Kidney glomerular epithelial cell (primary cell): ENCODE measurements around the gene ATN1.
"Not testable (repeated sequence)": the region's sequence is repeated elsewhere in the genome, so short reads cannot be mapped to it uniquely, and the experiment has no call there.

Experiments
- DNase-seq: peaks from one replicate; lab custom pipeline; 2025; lab: John Stamatoyannopoulos, UW

Gene ATN1, protein sequence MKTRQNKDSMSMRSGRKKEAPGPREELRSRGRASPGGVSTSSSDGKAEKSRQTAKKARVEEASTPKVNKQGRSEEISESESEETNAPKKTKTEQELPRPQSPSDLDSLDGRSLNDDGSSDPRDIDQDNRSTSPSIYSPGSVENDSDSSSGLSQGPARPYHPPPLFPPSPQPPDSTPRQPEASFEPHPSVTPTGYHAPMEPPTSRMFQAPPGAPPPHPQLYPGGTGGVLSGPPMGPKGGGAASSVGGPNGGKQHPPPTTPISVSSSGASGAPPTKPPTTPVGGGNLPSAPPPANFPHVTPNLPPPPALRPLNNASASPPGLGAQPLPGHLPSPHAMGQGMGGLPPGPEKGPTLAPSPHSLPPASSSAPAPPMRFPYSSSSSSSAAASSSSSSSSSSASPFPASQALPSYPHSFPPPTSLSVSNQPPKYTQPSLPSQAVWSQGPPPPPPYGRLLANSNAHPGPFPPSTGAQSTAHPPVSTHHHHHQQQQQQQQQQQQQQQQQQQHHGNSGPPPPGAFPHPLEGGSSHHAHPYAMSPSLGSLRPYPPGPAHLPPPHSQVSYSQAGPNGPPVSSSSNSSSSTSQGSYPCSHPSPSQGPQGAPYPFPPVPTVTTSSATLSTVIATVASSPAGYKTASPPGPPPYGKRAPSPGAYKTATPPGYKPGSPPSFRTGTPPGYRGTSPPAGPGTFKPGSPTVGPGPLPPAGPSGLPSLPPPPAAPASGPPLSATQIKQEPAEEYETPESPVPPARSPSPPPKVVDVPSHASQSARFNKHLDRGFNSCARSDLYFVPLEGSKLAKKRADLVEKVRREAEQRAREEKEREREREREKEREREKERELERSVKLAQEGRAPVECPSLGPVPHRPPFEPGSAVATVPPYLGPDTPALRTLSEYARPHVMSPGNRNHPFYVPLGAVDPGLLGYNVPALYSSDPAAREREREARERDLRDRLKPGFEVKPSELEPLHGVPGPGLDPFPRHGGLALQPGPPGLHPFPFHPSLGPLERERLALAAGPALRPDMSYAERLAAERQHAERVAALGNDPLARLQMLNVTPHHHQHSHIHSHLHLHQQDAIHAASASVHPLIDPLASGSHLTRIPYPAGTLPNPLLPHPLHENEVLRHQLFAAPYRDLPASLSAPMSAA (N-terminal part only)

DNA sequence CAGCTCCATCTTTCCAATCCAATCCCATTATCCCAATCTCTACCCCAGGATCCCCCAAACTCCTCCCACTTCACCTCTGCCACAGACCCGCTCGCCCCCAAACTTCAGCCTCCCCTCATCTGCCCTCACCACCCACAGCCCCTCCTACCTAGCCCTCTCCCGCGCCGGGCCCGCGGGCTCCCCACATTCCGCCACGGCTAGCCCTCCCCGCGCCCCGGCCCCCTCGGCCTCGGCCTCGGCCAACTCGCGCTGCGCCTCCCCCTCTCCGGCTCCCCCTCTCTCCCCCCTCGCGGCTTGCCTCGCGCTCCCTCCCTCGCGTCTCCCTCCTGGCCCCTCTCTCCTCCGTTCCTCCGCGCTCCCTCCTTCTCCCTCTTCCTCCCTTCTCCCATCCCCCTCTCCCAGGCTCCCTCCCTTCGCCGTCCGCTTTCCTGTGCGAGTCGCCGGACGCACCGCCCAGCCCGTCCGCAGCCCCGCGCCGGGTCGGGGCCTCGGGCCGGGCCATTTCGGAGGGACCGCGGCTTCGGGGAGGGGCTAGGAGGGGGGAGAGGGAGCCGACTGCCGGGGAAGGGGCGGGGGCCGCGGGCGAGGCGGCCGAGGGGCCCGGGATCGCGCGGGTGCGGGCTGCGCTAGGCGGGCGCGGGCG, at the start of gene ATN1:
Gene ATN1, plus strand, starts transcription at position 581 of the 643 bp plus-strand sequence. CDS start 6,043 bp downstream, outside the sequence.
- peak; percentile 38 for DNase-seq

DNA sequence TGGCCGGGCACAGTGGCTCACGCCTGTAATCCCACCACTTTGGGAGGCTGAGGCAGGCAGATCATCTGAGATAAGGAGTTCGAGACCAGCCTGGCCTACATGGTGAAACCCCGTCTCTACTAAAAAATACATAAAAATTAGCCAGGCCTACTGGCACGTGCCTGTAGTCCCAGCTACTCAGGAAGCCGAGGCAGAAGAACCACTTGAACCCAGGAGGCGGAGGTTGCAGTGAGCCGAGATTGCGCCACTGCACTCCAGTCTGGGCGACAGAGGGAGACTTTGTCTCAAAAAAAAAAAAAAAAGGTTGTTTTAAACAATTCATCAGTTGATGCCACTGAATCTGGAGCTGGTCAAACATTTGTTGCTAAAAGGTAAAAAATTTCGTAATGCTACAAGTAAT, 47.9 kb upstream of the ATN1 start:
- not testable (repeated sequence) for DNase-seq

DNA sequence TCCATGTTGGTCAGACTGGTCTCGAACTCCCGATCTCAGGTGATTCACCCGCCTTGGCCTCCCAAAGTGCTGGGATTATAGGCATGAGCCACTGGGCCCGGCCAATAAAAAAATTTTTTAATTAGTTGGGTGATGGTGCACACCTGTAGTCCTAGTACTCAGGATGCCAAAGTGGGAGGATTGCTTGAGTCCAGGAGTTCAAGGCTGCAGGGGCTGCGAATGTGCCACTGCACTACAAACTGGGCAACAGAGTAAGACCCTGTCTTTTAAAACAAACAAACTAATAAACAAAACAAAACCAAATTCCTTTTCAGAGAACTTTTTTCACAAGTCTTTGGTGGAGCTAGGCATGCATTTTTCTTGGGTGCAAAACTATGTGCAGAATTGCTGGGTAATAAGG, 44.5 kb upstream of the ATN1 start:
- no peak for DNase-seq

DNA sequence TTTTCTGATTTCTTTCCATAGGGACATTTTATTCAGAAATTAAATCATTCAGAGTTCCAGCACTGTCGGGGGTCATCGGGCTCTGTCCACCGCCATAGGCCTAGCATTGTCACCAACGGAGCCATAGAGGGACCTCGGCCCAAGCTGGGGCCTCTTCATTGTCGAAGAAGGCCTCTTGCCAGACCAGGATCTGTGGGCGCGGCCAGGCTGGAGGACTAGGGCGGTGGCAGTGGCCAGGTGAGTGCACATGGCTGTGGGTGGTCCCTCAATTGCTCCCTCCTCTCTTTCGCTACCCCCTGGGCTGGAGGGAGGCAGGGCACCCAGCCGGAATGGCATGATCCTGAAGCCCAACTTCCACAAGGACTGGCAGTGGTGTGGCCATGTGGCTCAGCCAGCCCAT, 44.1 kb upstream of the ATN1 start:
- DNase-seq = no peak

DNA sequence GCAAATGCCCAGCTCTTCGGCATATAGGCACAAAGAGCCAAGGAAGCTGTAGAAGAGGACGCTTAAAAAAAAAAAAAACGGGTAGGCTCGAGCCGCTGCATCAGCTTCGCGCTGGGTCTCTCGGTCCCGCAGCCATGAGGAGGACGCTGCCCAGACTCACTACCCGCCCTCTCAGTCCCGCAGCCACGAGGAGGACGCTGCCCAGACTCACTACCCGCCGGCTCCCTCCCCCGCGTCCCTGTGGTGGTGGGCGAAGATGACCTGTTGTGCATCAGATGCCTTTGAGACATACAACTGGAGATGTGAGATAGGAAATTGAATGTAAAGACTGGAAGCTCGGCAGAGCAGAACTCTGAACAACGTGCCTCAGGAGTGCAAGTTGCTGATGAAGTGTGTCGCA, 43.2 kb upstream of the ATN1 start:
- DNase-seq = no peak

DNA sequence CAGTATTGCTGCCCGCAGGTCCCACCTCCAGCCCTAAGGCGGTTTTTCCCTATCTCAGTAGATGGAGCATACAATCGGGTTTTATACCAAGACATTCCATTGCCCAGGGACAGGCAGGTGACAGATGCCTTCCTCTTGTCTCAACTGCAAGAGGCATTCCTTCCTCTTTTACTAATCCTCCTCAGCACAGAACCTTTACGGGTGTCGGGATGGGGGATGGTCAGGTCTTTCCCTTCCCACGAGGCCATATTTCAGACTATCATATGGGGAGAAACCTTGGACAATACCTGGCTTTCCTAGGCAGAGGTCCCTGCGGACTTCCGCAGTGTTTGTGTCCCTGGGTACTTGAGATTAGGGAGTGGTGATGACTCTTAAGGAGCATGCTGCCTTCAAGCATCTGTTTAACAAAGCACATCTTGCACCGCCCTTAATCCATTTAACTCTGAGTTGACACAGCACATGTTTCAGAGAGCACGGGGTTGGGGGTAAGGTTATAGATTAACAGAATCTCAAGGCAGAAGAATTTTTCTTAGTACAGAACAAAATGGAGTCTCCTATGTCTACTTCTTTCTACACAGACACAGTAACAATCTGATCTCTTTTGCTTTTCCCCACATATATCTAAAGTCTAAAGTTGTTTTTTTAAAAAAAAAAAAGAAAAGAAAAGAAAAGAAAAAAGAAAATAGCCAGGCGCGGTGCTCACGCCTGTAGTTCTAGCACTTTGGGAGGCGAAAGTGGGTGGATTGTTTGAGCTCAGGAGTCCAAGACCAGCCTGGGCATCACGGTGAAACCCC, 41.4 kb upstream of the ATN1 start:
- not testable (repeated sequence) for DNase-seq

DNA sequence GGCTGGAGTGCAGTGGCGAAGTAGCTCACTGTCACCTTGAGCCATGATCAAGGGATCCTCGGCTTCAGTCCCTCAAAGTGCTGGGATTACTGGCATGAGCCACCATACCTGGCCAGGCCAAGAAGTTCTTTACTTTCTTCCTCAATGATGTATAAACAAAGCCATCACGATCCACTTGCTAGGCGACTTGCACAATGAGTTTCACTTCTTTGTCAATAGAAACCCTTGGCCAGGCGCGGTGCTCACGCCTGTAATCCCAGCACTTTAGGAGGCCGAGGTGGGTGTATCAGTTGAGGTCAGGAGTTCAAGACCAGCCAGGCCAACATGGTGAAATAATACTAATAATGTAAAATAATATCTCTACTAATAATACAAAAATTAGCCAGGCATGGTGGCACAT, 40.3 kb upstream of the ATN1 start:
- no peak for DNase-seq

DNA sequence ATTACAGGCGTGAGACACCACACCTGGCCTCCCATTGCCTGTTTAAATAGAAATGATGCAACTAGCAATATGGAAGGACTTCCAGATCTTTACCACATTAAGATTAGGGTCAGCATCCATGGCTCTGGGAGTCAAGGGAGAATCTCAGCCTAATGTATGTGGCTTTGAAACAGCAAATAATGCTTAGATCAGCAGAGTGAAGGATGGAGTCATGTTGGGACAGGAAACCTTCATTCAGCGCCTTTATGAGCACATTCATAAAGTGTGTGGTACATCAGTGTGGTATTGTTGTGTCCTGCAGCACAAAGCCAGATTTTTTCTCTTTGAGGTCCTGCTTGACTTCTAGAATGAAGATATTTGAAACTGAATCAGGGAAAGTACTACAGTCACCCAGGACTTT, 39.4 kb upstream of the ATN1 start:
- DNase-seq = no peak

DNA sequence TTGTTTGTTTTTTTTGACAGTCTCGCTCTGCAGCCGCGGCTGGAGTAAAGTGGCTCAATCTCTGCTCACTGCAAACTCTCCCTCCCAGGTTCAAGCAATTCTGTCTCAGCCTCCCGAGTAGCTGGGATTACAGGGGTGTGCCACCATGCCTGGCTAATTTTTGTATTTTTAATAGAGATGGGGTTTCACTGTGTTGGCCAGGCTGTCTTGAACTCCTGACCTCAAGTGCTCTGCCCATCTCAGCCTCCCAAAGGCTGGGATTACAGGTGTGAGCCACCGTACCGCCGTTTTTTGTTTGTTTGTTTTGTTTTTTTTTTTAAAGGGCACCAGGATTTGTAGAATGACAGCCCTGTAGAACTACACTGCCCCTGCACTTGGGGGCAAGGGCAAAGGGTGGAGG, 39.0 kb upstream of the ATN1 start:
- not testable (repeated sequence) for DNase-seq

DNA sequence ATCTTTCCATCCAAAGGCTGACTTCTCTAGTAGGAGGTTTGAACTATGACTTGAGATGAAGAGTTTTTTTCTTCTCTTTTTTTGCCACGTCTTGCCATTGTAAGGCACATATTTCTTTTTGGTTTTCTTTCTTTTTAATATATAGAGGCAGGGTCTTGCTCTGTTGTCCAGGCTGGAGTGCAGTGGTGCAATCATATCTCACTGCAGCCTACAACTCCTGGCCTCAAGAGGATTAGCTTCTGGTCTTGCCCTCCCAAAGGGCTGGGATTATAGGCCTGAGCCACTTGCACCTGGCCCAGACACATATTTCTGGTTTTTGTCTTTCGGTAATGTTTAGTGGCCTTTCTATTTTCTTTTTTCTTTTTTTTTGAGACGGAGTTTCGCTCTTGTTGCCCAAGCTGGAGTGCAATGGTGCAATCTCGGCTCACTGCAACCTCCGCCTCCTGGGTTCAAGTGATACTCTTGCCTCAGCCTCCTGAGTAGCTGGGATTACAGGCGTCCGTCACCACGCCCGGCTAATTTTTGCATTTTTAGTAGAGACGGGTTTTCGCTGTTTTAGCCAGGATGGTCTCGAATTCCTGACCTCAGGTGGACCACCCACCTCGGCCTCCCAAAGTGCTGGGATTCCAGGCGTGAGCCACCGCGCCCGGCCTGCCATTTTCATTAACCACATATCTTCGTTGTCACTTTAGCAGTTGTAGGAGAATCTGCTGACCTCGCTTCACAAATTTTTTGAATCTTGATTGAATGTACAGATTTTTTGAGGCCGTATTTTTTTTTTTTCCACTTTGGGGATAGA, 37.8 kb upstream of the ATN1 start:
- DNase-seq = not testable (repeated sequence)

DNA sequence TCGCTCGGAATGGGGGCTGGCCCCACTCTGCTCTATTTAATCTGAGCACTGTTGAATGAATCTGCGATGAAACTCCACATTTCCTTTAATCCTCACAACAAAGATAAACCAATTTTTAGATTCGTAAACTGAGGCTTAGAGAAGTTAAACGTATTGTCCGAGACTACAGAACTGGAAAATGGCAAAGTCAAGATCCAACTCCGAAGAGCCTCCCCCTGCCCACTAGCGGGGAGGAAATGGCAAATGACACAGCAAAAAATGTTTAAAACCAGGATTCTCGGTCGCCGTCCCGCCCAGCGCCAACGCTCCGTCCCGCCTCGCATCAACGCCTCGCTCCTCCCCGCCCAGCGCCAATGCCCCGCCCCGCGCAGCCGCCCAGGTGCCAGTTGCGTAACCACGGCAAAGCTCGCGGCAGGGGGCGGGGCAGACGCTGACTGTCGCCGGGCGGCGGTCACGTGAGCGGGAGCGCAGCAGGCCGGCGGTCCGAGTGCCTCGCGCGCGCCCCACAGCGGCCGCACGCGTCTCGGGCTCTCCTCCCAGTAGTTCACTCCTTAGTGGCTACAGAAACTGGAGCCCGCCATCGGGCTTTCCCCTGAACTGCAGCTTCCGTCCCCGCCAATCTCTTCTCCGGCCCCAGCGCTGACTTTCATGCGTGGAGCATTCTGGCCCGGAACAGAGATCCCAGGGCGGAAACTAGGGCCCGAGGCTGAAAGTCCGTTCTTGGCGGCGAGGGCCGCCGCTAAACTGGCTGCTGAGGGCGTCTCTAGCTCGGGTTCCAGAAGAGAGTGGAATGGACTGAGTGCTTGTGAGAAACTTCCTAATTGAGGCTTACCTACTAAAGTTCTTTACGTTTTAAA, 36.7 kb upstream of the ATN1 start:
- DNase-seq = peak; percentile 93

DNA sequence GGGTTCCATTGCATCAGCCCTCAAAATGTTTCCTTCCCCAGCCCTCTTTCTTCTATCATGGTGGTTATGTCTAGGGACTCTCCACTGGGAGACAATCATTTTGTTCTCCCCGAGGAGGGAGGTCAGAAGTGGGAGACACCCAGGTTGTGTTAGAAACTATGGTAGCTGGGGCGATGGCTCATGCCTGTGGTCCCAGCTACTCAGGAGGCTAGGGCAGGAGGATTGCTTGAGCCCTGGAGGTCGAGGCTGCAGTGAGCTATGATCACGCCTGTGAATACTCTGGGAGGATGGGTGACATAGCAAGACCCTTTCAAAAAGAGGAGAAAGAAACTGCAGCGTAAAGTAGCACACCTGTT, 36.1 kb upstream of the ATN1 start:
- DNase-seq = no peak

DNA sequence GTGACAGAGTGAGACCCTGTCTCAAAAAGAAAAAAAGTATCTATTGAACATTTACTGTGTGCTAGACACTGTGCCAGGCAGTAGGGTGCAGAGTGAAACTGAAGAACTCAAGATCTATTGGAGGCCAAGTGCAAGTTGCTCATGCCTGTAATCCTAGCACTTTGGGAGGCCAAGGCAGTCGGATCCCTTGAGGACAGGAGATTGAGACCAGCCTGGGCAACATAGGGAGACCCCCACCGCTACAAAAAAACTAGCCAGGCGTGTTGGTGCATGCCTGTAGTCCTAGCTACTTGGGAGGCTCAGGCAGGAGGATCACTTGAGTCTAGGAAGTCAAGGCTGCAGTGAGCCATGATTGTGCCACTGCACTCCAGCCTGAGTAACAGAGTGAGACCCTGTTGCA, 35.1 kb upstream of the ATN1 start:
- not testable (repeated sequence) for DNase-seq

DNA sequence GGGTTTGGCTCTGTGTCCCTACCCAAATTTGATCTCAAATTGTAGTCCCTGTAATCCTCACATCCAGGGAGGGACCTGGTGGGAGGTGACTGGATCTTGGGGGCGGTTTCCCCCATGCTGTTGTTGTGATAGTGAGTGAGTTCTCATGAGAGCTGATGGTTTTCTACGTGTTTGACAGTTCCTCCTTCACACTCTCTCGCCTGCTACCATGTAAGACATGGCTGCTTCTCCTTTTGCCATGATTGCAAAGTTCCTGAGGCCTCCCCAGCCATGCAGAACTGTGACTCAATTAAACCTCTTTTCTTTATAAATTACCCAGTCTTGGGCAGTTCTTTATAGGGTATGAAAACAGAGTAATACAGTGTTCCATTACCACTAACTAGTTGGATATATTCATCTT, 33.4 kb upstream of the ATN1 start:
- no peak for DNase-seq

DNA sequence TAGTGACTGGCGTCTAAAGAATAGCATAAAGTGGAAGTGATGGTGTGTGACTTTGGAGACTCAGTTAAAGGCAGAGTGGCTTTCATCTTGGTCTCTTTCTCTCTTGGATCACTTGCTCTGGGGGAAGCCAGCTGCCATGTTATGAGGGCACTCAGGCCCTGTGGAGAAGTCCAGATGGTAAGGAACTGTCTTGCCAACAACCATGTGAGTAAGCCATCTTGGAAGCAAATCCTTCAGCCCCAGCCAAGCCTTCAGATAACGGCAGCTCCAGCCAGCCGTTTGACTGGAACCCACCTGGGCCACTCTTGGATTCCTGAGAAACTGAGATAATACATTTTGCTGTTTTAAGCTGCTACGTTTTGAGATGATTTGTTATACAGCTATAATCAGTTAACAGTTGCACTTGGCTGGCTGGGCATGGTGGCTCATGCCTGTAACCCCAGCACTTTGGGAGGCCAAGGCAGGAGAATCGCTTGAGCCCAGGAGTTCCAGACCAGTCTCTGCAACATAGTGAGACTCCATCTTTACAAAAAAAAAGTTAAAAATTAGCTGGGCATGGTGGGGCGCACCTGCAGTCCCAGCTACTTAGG, 30.8 kb upstream of the ATN1 start:
- no peak for DNase-seq

DNA sequence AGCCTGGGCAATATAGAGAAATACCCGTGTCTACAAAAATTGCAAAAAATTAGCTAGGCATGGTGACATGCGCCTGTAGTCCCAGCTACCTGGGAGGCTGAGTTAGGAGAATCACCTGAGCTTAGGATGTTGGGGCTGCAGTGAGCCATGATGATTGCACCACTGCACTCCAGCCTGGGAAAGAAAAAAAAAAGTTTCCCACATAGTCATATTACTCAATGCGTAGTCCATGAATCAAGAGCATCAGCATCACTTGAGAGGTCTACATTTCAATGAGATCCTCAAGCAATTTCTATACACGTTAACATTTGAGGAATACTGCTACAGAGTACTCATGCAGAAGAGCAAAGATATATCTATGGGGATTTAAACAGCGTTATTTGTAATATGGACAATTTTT, 28.3 kb upstream of the ATN1 start:
- no peak for DNase-seq

DNA sequence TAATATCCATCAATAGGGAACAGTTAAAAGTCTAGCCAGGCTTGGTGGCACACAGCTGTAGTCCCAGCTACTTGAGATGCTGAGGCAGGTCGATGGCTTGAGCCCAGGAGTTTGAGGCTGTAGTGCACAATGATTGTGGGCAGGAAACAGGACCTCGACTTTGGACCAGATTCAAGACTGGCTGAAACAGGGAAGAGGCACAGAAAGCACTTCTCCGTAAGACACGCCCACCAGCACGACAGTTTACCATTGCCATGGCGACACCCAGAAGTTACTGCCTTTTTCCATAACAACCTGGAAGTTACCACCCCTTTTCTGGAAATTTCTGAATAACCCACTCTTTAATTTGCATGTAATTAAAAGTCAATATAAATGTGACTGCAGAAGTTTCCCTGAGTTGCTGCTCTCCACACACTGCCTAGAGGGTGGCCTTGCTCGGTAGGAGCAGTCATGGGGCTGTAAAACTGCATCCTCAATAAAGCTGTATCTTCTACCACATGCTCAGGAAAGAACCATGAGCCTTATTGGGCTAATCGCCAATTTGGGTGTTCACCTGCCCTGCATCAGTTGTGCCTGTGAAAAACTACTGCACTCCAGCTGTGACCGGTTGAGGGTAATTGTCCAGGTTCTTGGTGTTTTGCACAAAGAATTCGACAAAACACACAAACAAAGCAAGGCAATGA, 27.8 kb upstream of the ATN1 start:
- DNase-seq = no peak

DNA sequence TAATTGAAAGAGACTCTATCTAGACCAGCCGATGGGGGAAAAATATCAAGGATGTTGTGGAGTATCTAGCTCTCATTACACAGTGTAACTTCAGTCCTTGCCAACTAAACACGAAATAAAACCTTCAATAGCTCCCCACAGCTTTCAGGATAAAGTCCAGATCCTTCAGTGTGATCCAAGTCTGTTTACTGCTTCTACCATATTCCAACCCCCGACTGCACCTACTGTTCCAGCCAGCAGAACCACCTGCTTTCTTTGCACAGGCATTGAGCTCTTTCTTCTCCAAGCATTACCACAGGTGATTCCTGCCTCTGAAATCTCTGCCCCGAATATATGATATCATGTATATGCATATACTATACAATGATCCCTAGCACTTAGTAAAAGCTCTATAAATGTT, 25.3 kb upstream of the ATN1 start:
- DNase-seq = no peak

DNA sequence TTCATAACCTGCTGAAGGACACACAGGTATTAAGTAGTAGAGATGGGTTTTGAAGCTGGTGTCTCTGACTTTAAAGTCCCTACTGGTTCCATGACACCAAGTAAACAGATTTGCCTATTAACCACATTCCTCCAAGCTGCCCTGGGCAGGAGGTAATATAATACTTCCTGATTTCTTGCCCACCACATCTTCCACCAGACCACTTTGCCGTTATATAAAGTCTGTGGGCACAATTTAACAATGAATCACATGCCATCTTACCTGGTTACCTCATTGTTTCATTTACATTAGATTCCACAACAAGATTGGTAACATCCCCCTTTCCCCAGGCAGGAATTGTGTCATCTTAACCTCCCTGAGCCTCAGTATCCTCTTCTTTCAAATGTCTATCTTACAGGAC, 24.0 kb upstream of the ATN1 start:
- no peak for DNase-seq
